MCF 10A (cell line): Measurements from ENCODE around the gene IL36RN. TPM values are rescaled to one million over a fixed set of nuclear protein-coding genes. Genes with fewer than 3 reads are reported as not detected.

ENCODE experiments used
- BruUV-seq: library from RNA; stranded (reverse); fragments of 400-500 nt; replicated peaks from 2 replicates; lab custom pipeline; 2021; lab: Mats Ljungman, UMichigan
- CTCF ChIA-PET: fragments of 300-600 bp; sonication (Branson Sonifier 250); formaldehyde crosslinking; extraction: SDS; loops from one replicate; lab custom pipeline; 2021; ENCODE audit warnings: antibody characterized with exemption, inconsistent platforms; lab: Yijun Ruan, JAX
- POLR2A ChIA-PET: fragments of 300-600, 350-650 bp; sonication (Branson Sonifier 250); formaldehyde crosslinking; extraction: SDS; loops from one replicate; lab custom pipeline; 2020; ENCODE audit warnings: antibody characterized with exemption, inconsistent platforms; lab: Yijun Ruan, JAX
- DNase-seq: peaks from one replicate; pipeline ENCODE4 v3.0.0-alpha.2; 2018; ENCODE audit not compliant: unreplicated experiment
- H3K27ac Mint-ChIP-seq: one replicate; pipeline ENCODE4 v1.8.0; 2022; ENCODE audit warnings: mild to moderate bottlenecking, low read depth, mixed read lengths; ENCODE audit not compliant: unreplicated experiment
- H3K27me3 Mint-ChIP-seq: one replicate; pipeline ENCODE4 v1.8.0; 2022; ENCODE audit warnings: mixed read lengths; ENCODE audit not compliant: insufficient read depth, unreplicated experiment
- H3K36me3 Mint-ChIP-seq: one replicate; pipeline ENCODE4 v1.8.0; 2022; ENCODE audit warnings: mild to moderate bottlenecking, moderate library complexity, mixed read lengths; ENCODE audit not compliant: insufficient read depth, unreplicated experiment
- H3K4me1 Mint-ChIP-seq: one replicate; pipeline ENCODE4 v1.8.0; 2022; ENCODE audit warnings: mixed read lengths; ENCODE audit not compliant: insufficient read depth, unreplicated experiment
- H3K4me3 Mint-ChIP-seq: one replicate; pipeline ENCODE4 v1.8.0; 2022; ENCODE audit warnings: mild to moderate bottlenecking, moderate library complexity, mixed read lengths; ENCODE audit not compliant: unreplicated experiment
- H3K9me3 Mint-ChIP-seq: one replicate; pipeline ENCODE4 v1.8.0; 2022; ENCODE audit warnings: mixed read lengths; ENCODE audit not compliant: unreplicated experiment
- intact Hi-C: fragments of 100-400 bp; cut with micrococcal nuclease; formaldehyde crosslinking; loops from 2 replicates; pipeline ENCODE4 v1.14.1; 2022
- total RNA-seq: library from RNA; stranded (reverse); gene quantifications from 2 replicates; pipeline ENCODE4 v1.2.3, GENCODE V29; 2022
- TF ChIP-seq, protein P1 (sequence below): fragments of 200-600 bp; IDR thresholded peaks from one replicate; pipeline ENCODE4 v1.8.0; 2022; ENCODE audit warnings: antibody characterized with exemption, mild to moderate bottlenecking; ENCODE audit not compliant: unreplicated experiment

The IL36RN gene
- total RNA-seq, 1 experiment from 2014 or later: not detected

DNA sequence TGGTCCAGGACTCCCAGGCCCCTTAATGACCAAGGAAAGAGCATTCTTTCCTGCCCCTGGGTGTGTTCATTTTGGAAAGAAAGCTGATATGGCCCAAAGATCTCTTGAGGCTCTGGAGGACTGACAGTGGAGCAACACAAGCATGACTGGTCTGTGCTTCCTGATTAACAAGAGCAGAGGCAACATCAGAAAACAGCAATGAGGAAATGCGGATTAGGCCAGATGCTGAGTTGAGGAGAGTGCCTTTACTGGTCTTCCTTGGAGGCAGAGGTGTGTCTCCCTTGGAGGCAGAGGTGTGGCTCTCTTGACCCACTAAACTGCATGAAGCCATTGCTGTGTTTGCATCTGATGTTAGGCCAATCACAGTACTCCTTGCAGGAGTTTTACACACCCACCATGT is 26.3 kb upstream of the IL36RN start:
- H3K4me3 Mint-ChIP-seq: no peak overlapping the region
- POLR2A ChIA-PET: no interaction called here
- intact Hi-C loops: no loop called here
- peaks cover 84% of the 10 kb centered on the region for H3K27me3 Mint-ChIP-seq
- no peak overlapping the region for H3K27ac Mint-ChIP-seq
- BruUV-seq: no TSS peak
- no peaks in the 10 kb centered on the region for H3K9me3 Mint-ChIP-seq
- DNase-seq: no peak
- no peaks in the 10 kb centered on the region for H3K4me1 Mint-ChIP-seq
- CTCF ChIA-PET: no interaction called here
- H3K36me3 Mint-ChIP-seq: no peaks in the 10 kb centered on the region
- TF ChIP-seq, protein P1, sequence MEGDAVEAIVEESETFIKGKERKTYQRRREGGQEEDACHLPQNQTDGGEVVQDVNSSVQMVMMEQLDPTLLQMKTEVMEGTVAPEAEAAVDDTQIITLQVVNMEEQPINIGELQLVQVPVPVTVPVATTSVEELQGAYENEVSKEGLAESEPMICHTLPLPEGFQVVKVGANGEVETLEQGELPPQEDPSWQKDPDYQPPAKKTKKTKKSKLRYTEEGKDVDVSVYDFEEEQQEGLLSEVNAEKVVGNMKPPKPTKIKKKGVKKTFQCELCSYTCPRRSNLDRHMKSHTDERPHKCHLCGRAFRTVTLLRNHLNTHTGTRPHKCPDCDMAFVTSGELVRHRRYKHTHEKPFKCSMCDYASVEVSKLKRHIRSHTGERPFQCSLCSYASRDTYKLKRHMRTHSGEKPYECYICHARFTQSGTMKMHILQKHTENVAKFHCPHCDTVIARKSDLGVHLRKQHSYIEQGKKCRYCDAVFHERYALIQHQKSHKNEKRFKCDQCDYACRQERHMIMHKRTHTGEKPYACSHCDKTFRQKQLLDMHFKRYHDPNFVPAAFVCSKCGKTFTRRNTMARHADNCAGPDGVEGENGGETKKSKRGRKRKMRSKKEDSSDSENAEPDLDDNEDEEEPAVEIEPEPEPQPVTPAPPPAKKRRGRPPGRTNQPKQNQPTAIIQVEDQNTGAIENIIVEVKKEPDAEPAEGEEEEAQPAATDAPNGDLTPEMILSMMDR: no peak

GRCh38 chr2:113034016-113034415 is 25.0 kb upstream of the IL36RN start:
- H3K4me1 Mint-ChIP-seq: no peaks in the 10 kb centered on the region
- no peak for DNase-seq
- intact Hi-C loops: no loop called here
- H3K27me3 Mint-ChIP-seq: peaks cover 71% of the 10 kb centered on the region
- H3K9me3 Mint-ChIP-seq: no peaks in the 10 kb centered on the region
- TF ChIP-seq, protein P1: no peak
- H3K36me3 Mint-ChIP-seq: no peaks in the 10 kb centered on the region
- CTCF ChIA-PET: no interaction called here
- H3K27ac Mint-ChIP-seq: no peak overlapping the region
- POLR2A ChIA-PET: no interaction called here
- no TSS peak for BruUV-seq
- no peak overlapping the region for H3K4me3 Mint-ChIP-seq

GRCh38 chr2:113036763-113037162 is 22.2 kb upstream of the IL36RN start:
- Mint-ChIP-seq H3K4me3 (no peak overlapping the region), H3K27me3 (peaks cover 44% of the 10 kb centered on the region), H3K27ac (no peak overlapping the region), H3K36me3 (no peaks in the 10 kb centered on the region), H3K9me3 (no peaks in the 10 kb centered on the region), H3K4me1 (no peaks in the 10 kb centered on the region)
- intact Hi-C loops: no loop called here
- no TSS peak for BruUV-seq
- TF ChIP-seq, protein P1: no peak
- DNase-seq: no peak
- ChIA-PET CTCF (no interaction called here), POLR2A (no interaction called here)

DNA sequence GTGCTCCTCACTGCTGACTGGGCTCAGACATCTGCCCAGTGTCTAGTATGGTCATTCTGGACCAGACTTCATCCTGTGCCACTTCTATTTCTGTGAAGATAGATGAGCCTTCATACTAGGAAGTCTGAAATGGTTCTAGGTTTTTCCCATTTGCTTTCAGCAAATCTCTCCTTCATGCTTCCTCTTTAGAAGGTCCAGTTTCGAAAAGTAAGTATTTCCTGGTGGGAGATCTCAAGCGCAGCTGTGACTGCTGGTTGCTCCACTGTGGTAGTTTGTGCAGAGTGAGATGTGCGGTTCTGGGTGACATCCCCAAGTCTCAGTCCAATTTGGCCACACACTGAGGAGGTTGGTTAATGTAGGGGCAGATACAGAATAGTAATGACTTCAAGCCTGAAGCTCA is 20.7 kb upstream of the IL36RN start:
- Mint-ChIP-seq H3K4me1 (no peaks in the 10 kb centered on the region), H3K36me3 (no peaks in the 10 kb centered on the region), H3K27me3 (peaks cover 28% of the 10 kb centered on the region), H3K9me3 (no peaks in the 10 kb centered on the region), H3K27ac (no peak overlapping the region), H3K4me3 (no peak overlapping the region)
- DNase-seq: no peak
- POLR2A ChIA-PET: no interaction called here
- intact Hi-C loops: no loop called here
- CTCF ChIA-PET: no interaction called here
- TF ChIP-seq, protein P1: no peak
- BruUV-seq: no TSS peak
